BJ (cell line): Measurements from ENCODE around the gene ZFP57. TPM values are rescaled to one million over a fixed set of nuclear protein-coding genes. Genes with fewer than 3 reads are reported as not detected.

ENCODE experiments used
- CTCF ChIA-PET: fragments of 350-600 bp; formaldehyde crosslinking; extraction: SDS; loops from one replicate; lab custom pipeline; 2021; ENCODE audit warnings: antibody characterized with exemption, inconsistent platforms; lab: Yijun Ruan, JAX
- POLR2A ChIA-PET: fragments of 300-600 bp; sonication (Branson Sonifier 250); formaldehyde crosslinking; extraction: SDS; loops from one replicate; lab custom pipeline; 2021; ENCODE audit warnings: antibody characterized with exemption; lab: Charles Lee
- DNase-seq: peaks from one replicate; pipeline ENCODE4 v3.0.0-alpha.2; 2011; ENCODE audit warnings: low read depth
- H3K27me3 ChIP-seq: 2 replicates; pipeline ENCODE4 v1.6.0; 2011; ENCODE audit warnings: low read length; ENCODE audit not compliant: control insufficient read depth, insufficient read depth
- H3K36me3 ChIP-seq: 2 replicates; pipeline ENCODE4 v1.5.1; 2011; ENCODE audit warnings: low read length; ENCODE audit not compliant: control insufficient read depth, insufficient read depth
- H3K4me3 ChIP-seq: 2 replicates; pipeline ENCODE4 v1.5.1; 2011; ENCODE audit warnings: low read depth, mild to moderate bottlenecking, control low read depth, low read length
- polyA plus RNA-seq: library from polyadenylated mRNA; depleted of rRNA; stranded (reverse); fragments of >200 nt; gene quantifications from 2 replicates; pipeline ENCODE4 v1.2.3, GENCODE V29; 2011
- TF ChIP-seq, protein P1 (sequence below): IDR thresholded peaks from 2 replicates; pipeline ENCODE4 v1.5.1; 2011; ENCODE audit warnings: low read depth, mild to moderate bottlenecking, control low read depth, inconsistent platforms, low read length, moderate library complexity; ENCODE audit not compliant: insufficient read depth

The ZFP57 gene
- polyA plus RNA-seq, 1 experiment, result 0.32 TPM

DNA sequence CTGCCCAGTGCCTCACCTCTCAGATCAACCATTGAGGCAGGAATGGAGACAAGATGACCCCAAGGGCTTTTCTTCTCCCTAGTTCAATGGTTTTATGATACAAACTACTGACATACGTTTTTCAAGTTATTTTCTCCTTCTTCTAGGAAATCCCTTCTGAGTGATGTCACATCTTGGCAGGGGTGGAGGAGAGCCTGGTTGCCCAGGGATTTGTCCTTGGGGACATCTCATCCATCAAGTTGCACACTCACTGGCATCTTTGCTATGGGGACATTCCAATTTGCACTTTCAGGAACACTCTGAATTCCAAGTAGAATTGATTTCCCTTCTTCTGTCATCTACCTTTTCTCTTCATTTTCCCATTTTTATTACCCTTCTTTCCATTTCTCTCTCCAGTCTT lies 9.9 kb downstream of the ZFP57 start:
- ChIA-PET POLR2A (no interaction called here), CTCF (interaction anchor here (0.8 to 3.9 kb wide), 3 partner anchors 18 to 26 kb away, joined by 3 to 23 read pairs (median 5); no protein-coding TSS in a partner anchor)
- H3K36me3 ChIP-seq, result no peaks in the 10 kb centered on the region
- no peak for DNase-seq
- H3K4me3 ChIP-seq, result no peak overlapping the region
- peaks cover 5% of the 10 kb centered on the region for H3K27me3 ChIP-seq
- TF ChIP-seq, protein P1, sequence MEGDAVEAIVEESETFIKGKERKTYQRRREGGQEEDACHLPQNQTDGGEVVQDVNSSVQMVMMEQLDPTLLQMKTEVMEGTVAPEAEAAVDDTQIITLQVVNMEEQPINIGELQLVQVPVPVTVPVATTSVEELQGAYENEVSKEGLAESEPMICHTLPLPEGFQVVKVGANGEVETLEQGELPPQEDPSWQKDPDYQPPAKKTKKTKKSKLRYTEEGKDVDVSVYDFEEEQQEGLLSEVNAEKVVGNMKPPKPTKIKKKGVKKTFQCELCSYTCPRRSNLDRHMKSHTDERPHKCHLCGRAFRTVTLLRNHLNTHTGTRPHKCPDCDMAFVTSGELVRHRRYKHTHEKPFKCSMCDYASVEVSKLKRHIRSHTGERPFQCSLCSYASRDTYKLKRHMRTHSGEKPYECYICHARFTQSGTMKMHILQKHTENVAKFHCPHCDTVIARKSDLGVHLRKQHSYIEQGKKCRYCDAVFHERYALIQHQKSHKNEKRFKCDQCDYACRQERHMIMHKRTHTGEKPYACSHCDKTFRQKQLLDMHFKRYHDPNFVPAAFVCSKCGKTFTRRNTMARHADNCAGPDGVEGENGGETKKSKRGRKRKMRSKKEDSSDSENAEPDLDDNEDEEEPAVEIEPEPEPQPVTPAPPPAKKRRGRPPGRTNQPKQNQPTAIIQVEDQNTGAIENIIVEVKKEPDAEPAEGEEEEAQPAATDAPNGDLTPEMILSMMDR, result no peak

DNA sequence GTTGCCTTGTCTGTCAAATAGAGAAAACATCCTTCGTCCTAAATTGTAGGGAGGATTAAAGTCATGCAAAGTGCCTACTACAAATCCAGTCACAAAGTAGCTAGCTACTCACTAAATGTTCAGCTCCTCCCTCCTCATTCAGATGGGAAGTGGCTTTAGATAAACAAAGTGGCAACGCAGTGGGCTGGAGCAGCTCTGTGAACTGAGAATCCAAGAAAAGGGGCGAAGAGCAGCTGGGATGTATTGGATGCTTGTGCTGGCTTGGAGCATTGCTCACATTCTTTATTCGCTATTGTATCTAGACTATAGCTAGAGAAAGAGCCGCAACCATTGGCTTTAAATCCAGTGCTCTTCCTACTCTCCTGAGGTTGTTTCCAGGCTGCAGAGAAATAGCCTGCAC lies 13.8 kb downstream of the ZFP57 start:
- Histone ChIP-seq H3K4me3 (no peak overlapping the region), H3K27me3 (peaks cover 5% of the 10 kb centered on the region), H3K36me3 (no peaks in the 10 kb centered on the region)
- no peak for DNase-seq
- CTCF ChIA-PET, result interaction anchor here (1.1 to 7.6 kb wide), 3 partner anchors 11 to 20 kb away, joined by 5 to 147 read pairs (median 7); partner anchors contain the start of gene MOG
- POLR2A ChIA-PET, result interaction anchor here (0.6 kb wide), 1 partner anchor 39 kb away, joined by 3 read pairs; no protein-coding TSS in a partner anchor
- TF ChIP-seq, protein P1, result no peak

DNA sequence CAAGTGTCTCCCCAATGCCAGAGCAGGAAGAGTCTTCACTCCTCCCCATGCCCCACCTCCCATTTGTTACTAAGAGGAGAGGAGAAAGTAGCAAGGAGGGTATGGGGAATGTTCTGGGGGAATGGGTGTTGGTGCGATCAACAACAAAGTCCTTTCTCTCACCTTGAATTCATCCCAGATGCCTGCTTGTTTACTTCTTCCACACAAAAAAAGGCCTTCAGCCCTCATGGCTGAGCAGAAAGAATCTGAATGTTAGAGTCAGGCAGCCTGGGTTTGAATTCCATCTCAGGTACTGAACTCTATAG lies 14.2 kb downstream of the ZFP57 start:
- Histone ChIP-seq H3K27me3 (peaks cover 5% of the 10 kb centered on the region), H3K4me3 (no peak overlapping the region), H3K36me3 (no peaks in the 10 kb centered on the region)
- CTCF ChIA-PET, result interaction anchor here (1.1 to 7.6 kb wide), 3 partner anchors 10 to 20 kb away, joined by 5 to 147 read pairs (median 7); partner anchors contain the start of gene MOG
- POLR2A ChIA-PET, result interaction anchor here (0.6 kb wide), 1 partner anchor 39 kb away, joined by 3 read pairs; no protein-coding TSS in a partner anchor
- no peak for DNase-seq
- TF ChIP-seq, protein P1, result no peak

DNA sequence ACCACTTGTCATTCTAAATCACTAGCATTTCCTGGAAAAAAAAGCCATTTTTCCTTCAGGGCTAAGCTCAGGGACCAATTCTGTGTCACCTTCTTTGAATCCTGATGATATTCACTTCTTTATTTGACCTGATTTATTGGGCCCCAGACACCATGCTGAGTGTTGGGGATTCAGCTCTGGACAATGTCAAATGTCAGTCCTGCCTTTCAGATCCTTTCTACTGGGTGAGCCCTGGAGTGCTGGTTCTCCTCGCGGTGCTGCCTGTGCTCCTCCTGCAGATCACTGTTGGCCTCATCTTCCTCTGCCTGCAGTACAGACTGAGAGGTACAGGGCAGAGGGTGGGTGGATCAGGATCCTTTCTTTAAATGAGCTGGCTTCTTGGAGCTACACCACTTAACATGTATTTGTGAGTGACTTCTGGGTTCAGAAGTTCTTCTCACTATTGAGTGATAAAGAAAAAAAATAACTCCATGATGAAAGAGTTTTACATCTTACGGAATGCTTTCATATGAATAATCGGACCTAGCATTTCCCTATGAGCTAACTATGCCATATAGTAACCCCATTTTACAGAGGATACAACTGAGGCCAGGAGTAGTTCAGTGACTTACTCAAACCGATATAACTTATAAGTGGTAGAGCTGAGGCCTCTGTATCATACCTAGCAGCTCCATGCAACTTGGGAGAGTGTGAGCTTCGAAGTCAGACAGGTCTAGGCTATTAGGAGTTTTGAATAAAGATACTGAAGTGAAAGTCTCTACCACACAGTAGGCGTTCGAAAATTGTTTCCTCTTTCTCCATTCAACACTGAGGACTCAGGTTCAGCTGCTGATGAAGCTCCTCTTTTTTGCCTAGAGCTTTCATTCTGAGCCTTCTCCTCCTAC lies 14.8 kb downstream of the ZFP57 start:
- H3K36me3 ChIP-seq, result no peaks in the 10 kb centered on the region
- ChIA-PET POLR2A (interaction anchor here (0.6 kb wide), 1 partner anchor 40 kb away, joined by 3 read pairs; no protein-coding TSS in a partner anchor), CTCF (interaction anchor here (1.1 to 7.6 kb wide), 5 partner anchors 10 to 30 kb away, joined by 5 to 147 read pairs (median 6); partner anchors contain the start of gene MOG)
- no peak overlapping the region for H3K4me3 ChIP-seq
- peaks cover 5% of the 10 kb centered on the region for H3K27me3 ChIP-seq
- TF ChIP-seq, protein P1, result no peak
- no peak for DNase-seq
